Ramos (cell line): Measurements from ENCODE around the gene ETV5.

Experiments used
- in situ Hi-C: fragments of 300-500 bp; cut with MboI; formaldehyde crosslinking; loops from one replicate; pipeline ENCODE4 v1.14.3; 2022; ENCODE audit warnings: low sequenced_read_pairs; ENCODE audit not compliant: unreplicated experiment

The ETV5 gene

GRCh38 chr3:186070996-186071395 lies 37.9 kb downstream of the ETV5 start:
- in situ Hi-C loops: no loop called here

GRCh38 chr3:186070550-186070949 lies 38.3 kb downstream of the ETV5 start:
- in situ Hi-C loops: no loop called here

GRCh38 chr3:186070133-186070532 lies 38.8 kb downstream of the ETV5 start:
- in situ Hi-C loops: no loop called here

- in situ Hi-C loops: no loop called here
Measured at GRCh38 chr3:186069199-186069598, 39.7 kb downstream of the ETV5 start.

GRCh38 chr3:186068243-186068552 lies 40.7 kb downstream of the ETV5 start:
- in situ Hi-C loops: no loop called here

GRCh38 chr3:186067360-186068242 lies 41.3 kb downstream of the ETV5 start:
- in situ Hi-C loops: no loop called here

- in situ Hi-C loops: no loop called here
Measured at GRCh38 chr3:186060222-186060621, 48.7 kb downstream of the ETV5 start.

GRCh38 chr3:186059192-186059591 lies 49.7 kb downstream of the ETV5 start:
- in situ Hi-C loops: no loop called here

GRCh38 chr3:186058225-186058624 lies 50.7 kb downstream of the ETV5 start:
- in situ Hi-C loops: no loop called here

GRCh38 chr3:186057594-186057993 lies 51.3 kb downstream of the ETV5 start:
- in situ Hi-C loops: no loop called here

- in situ Hi-C loops: no loop called here
Measured at GRCh38 chr3:186054792-186055352, 54.0 kb downstream of the ETV5 start.

GRCh38 chr3:186053954-186054791 lies 54.7 kb downstream of the ETV5 start:
- in situ Hi-C loops: no loop called here

GRCh38 chr3:186052096-186052840 lies 56.6 kb downstream of the ETV5 start:
- in situ Hi-C loops: no loop called here

GRCh38 chr3:186049001-186049400 lies 59.9 kb downstream of the ETV5 start:
- in situ Hi-C loops: no loop called here

- in situ Hi-C loops: no loop called here
Measured at GRCh38 chr3:186048119-186048518, 60.8 kb downstream of the ETV5 start.

GRCh38 chr3:186046838-186047237 lies 62.1 kb downstream of the ETV5 start:
- in situ Hi-C loops: no loop called here

GRCh38 chr3:186044968-186045367 lies 63.9 kb downstream of the ETV5 start:
- in situ Hi-C loops: no loop called here

GRCh38 chr3:186044427-186044826 lies 64.5 kb downstream of the ETV5 start:
- in situ Hi-C loops: no loop called here

- in situ Hi-C loops: no loop called here
Measured at GRCh38 chr3:186042521-186043202, 66.2 kb downstream of the ETV5 start.

GRCh38 chr3:186042036-186042435 lies 66.9 kb downstream of the ETV5 start:
- in situ Hi-C loops: no loop called here
